GM21447 (cell line): ENCODE data around the gene LGALS1.
"Not testable (repeated sequence)": the region's sequence is repeated elsewhere in the genome, so short reads cannot be mapped to it uniquely, and the experiment has no call there.

ENCODE experiments used
- ATAC-seq: cut with Tn5 transposase; IDR thresholded peaks from one replicate; pipeline ENCODE4 v1.9.1; 2021; ENCODE audit not compliant: unreplicated experiment

The LGALS1 gene

GRCh38 chr22:37684803-37685615 lies 9.6 kb downstream of the LGALS1 start:
- no peak for ATAC-seq

GRCh38 chr22:37686002-37686982 lies 10.9 kb downstream of the LGALS1 start, which contains the start of gene NOL12:
Gene NOL12, plus strand, starts transcription at chr22:37686343. Its CDS starts 50 bp downstream, at chr22:37686393.
- peak; percentile 64 for ATAC-seq

- no peak for ATAC-seq
Measured at GRCh38 chr22:37690407-37690806, 15.0 kb downstream of the LGALS1 start.

GRCh38 chr22:37690901-37691504 lies 15.6 kb downstream of the LGALS1 start:
- no peak for ATAC-seq

GRCh38 chr22:37692627-37693285 lies 17.3 kb downstream of the LGALS1 start:
- no peak for ATAC-seq

GRCh38 chr22:37694131-37694530 lies 18.7 kb downstream of the LGALS1 start:
- ATAC-seq: not testable (repeated sequence)

GRCh38 chr22:37696260-37696656 lies 20.8 kb downstream of the LGALS1 start:
- not testable (repeated sequence) for ATAC-seq

- ATAC-seq: peak; percentile 97
Measured at GRCh38 chr22:37696657-37697537, 21.5 kb downstream of the LGALS1 start, which contains the start of gene TRIOBP. Gene TRIOBP, plus strand, starts transcription at chr22:37697048. Its CDS starts 4,318 bp downstream, at chr22:37701366.

GRCh38 chr22:37697538-37697835 lies 22.1 kb downstream of the LGALS1 start:
- no peak for ATAC-seq

- ATAC-seq: no peak
Measured at GRCh38 chr22:37701141-37701786, 25.8 kb downstream of the LGALS1 start.

- ATAC-seq: no peak
Measured at GRCh38 chr22:37703906-37704305, 28.5 kb downstream of the LGALS1 start.

- no peak for ATAC-seq
Measured at GRCh38 chr22:37704645-37705044, 29.2 kb downstream of the LGALS1 start.

GRCh38 chr22:37705205-37705604 lies 29.8 kb downstream of the LGALS1 start:
- ATAC-seq: no peak

GRCh38 chr22:37708580-37709444 lies 33.4 kb downstream of the LGALS1 start:
- ATAC-seq: no peak

- no peak for ATAC-seq
Measured at GRCh38 chr22:37709445-37709765, 34.0 kb downstream of the LGALS1 start.

GRCh38 chr22:37710675-37711074 lies 35.2 kb downstream of the LGALS1 start:
- ATAC-seq: no peak

- ATAC-seq: no peak
Measured at GRCh38 chr22:37711490-37711889, 36.1 kb downstream of the LGALS1 start.

- ATAC-seq: no peak
Measured at GRCh38 chr22:37713761-37714160, 38.3 kb downstream of the LGALS1 start.
